T-helper 2 cell (primary cell): Measurements from ENCODE around the gene DSC2.
"Not testable (repeated sequence)": the region's sequence is repeated elsewhere in the genome, so short reads cannot be mapped to it uniquely, and the experiment has no call there.

Source experiments
- DNase-seq, 5 experiments: peaks; one replicate each; pipeline versions ENCODE4 v3.0.0 to v3.0.0-alpha.2; 2012 to 2022
- total RNA-seq, 2 donors: gene quantifications; one replicate each; lab custom pipeline; 2026; lab: John Stamatoyannopoulos, UW

The DSC2 gene
- total RNA-seq: 0 to 2.4 reads per million in 2 donors

DNA sequence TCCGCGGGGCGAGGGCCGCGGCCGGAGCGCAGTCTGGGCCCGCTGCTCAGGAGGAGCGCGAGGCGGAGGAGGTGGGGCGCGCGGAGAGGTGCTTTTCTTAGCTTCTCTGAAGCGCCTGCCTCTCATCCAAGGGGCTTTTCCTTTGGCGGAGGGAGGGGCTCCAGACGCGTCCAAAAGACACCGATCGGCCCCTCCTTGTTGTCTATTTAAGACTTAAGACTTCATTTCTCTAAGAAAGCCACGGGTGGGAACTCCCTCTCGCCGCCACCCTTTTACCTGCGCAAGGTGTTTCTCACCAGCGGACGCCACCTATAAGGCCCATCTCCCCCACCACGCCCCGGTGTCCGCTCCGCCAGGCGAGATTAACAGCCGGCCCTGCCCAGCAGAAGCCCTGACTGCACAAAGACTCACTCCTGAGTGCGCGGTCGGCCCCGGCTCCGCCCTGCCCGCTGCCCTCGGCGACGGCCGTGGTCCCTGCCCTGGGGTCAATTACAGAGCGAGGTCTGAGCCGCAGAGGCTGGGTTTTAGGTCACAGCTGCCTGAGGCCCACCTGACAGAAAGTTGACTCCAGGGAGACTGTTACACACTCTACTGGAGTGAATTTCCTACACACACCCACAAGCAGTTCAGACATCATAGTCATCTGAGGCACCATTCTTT lies at the start of gene DSC2:
TSS of gene DSC2 (minus strand) at position 397 of the 660 bp plus-strand sequence. CDS start 450 bp downstream, outside the sequence.
- no peak for DNase-seq

DNA sequence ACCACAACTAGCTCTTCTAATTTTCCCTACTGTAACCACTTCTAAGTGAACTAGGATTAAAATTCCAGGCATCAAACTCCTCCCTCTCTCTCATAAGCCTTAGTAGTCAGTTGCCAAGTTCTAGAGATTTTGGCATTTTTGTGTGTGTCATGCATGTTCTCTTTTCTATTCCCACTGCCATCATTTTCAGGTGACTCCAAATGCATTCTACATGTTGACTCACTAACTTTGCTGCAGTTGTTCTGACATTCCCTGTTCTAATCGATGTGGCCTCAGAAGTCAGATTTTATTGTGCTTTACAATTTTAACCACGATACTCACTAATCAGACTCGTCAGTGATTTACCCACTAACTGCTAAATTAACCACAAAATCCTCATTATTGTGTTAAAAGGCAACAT lies 47.1 kb upstream of the DSC2 start:
- no peak for DNase-seq

GRCh38 chr18:31148600-31148999 lies 46.4 kb upstream of the DSC2 start:
- DNase-seq: no peak

DNA sequence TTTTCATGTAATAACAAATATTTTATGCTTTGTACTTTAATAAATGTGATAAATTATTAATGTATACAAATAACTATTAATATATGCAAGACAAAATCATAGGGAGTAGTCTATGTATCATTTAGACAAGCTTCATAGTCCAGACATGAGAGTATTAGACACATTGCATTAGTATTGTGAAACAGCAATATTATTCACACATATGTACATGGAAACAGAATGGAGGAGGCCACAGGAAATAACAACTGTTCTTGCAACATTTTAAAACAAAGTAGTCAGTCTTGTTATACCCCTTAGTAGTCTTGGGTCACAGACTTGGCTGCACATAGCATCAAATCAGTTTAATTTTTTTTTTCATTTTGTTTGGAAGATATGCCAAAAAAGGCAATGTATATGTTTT lies 44.6 kb upstream of the DSC2 start:
- DNase-seq: no peak

- no peak for DNase-seq
Measured at GRCh38 chr18:31143025-31143424, 40.8 kb upstream of the DSC2 start.

DNA sequence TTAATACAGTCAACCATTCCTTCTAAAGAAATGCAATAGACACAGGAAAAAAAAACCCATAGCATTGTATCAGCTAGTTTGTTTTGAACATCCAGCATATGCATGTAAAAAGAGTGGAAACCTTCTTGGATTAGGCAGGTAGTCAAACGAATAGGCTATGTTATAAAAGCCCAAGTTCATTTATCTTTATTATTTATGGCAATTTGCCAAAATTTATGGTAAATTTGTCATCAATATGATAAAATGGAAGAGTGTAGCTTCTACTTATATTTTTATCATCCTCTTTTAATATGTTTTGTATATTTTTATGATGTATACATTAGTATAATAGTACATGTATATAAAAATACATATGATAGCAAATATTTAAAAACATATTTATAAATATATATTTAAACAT lies 36.5 kb upstream of the DSC2 start:
- DNase-seq: no peak

DNA sequence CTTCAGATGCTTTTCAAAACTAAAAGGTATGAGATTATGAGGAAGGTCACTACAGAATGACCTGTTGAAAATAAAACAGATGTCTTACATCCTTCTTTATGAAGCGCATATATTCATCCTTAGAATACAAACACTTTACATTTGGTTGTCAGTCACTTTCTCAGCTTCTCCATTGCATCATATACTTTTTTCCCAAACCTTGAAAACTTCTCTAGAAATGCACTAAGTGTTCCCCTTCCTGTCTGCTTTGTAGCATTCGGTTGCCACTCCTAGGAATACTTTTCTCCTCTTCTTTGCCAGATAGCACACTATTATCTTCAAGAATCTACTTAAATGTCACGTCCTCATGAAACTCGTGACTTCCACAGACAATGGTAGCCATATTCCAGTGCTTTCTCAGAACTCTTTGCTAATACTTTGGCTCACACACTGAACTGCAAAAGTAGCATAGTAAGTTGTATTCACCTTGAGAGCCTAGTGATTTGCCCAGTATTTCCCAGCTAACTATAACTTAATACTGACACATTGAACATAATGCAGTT lies 32.8 kb upstream of the DSC2 start:
- no peak for DNase-seq

DNA sequence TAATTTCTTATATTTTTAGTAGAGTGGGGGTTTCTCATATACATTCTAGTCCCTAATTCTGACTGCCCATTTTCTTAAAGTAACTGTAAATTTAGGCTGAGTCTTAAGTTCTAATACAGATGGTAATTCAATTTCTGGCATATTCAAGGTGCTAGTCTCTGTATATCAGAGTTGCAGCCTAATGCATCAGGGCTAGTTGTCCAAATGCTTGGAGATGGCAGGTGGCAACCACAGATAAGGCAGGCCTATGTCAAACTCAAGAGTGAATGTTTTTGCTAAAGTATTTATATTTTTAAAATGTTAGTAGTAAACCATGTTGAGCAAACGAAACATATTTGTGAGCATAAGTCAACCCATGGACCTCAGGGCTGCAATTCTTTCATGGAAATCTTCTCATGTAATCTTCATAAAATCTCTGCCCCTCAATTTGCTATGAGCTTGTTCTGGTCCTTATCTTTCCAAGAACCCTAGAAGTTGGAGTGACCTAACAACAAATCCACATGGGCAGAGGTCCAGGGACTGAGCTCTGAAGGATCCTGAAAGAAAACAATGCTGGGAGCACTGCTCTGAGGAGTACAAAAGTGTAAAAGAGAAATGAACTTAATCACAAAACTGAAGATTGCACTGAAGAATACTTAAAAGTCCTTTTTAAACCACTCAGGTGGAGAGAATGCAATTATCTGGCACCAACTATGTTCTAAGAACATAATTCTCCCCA lies 27.3 kb upstream of the DSC2 start:
- DNase-seq: no peak

- no peak for DNase-seq
Measured at GRCh38 chr18:31125878-31126277, 23.7 kb upstream of the DSC2 start.

DNA sequence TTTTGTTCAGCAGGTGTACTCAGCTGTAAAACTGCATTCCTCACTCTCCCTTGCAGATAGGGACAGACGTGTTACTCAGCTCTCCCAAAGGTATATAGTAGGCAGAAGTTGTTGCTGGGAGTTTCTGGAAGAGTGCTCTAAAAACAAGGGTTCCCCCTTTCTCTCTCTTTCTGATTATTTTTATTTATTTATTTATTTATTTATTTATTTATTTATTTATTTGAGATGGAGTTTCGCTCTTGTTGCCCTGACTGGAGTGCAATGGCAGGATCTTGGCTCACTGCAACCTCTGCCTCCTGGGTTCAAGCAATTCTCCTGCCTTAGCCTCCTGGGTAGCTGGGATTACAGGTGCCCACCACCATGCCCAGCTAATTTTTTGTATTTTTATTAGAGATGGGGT lies 20.9 kb upstream of the DSC2 start:
- DNase-seq: not testable (repeated sequence)

DNA sequence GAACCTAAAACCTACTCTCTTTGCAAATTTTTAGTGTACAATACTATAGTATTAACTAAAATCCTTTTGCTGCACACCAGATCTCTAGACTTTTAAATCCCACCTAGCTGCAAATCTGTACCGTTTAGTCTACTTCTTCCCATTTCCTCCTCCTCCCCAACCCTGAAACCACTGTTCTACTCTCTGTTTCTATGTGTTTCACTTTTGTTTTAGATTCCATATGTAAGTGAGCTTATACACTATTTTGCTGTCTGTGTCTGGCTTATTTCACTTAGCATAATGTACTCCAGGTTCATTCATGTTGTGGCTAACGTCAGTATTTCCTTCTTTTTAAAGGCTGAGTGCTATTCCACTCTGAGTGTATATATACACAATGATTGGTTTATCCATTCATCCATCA lies 18.4 kb upstream of the DSC2 start:
- no peak for DNase-seq

GRCh38 chr18:31116853-31117595 lies 14.8 kb upstream of the DSC2 start:
- DNase-seq: no peak

GRCh38 chr18:31112804-31113203 lies 10.6 kb upstream of the DSC2 start:
- DNase-seq: no peak

DNA sequence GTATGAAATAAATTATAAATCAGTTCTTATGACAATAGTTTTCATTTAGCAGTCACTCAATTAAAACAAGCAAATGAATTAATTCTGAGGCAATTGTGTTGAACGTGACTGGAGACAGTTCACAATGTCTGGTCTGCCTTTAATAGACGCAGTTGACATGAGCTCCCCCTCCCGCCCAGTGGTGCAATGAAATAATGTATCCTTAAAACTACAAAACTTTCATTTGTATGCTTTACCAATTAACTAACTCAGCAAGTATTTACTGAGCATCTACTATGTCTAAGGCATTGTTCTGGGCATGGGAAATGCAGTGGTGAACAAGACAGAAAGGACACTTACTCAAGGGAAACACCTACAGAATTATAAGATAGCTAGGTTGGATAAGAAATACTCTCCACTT lies 3.5 kb upstream of the DSC2 start:
- no peak for DNase-seq

- DNase-seq: no peak
Measured at GRCh38 chr18:31104444-31104843, 2.2 kb upstream of the DSC2 start.

- DNase-seq: no peak
Measured at GRCh38 chr18:31103423-31103822, 1.2 kb upstream of the DSC2 start.

GRCh38 chr18:31102941-31103340 lies 720 bp upstream of the DSC2 start:
- DNase-seq: no peak

GRCh38 chr18:31101183-31102024 lies 817 bp downstream of the DSC2 start:
- no peak for DNase-seq

GRCh38 chr18:31100436-31101182 lies 1.6 kb downstream of the DSC2 start:
- no peak for DNase-seq

DNA sequence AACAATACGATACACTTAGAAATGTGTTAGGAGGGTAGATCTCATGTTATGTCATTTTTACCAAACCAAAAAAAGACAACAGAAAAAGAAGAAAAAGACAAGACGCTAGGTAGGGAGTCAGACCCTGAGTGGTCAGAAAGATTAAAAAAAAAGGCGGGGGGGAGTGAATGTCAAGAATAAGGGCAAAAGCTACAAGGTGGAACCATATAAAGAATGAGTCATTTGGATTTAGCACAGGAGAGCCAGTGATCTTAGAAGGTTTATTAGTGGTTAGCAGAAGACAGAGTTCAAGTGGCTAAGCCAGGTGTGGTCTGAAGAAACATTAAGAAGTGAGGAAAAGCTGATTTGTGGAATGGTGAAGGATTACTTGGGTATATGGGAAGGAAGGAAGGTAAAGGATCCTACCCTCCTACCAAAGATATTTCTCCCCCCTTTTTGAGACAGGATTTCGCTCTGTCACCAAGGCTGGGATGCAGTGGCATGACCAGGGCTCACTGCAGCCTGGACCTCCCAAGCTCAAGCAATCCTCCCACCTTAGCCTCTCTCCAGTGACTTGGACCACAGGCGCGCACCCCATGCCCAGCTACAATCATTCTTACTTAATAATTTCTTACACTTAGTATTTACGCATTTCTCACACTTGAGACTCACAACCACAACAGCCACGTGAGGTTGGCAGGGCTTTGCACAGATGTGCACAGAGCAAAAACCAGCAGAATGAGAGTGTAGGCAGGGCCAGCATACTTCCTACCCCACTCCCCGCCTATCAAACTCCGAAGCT lies 2.6 kb downstream of the DSC2 start:
- DNase-seq: no peak

DNA sequence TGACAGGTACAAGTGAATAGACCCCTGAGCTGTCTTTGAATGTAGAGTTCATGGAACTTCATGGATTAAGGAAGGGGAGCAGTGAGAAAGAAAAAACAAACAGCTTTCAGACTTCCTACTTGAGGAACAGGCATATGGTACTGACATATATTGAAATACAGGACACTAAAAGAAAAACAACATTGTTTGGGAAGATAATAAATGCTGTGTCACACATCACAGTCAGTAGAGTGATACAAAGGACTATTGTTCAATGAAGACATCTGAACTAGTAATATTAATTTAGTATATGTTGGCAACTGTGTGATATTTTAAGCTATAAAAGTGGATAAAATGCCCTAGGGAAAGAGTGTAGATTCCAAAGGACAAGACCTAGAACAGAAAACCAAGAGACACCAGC lies 3.3 kb downstream of the DSC2 start:
- DNase-seq: no peak
